SH-SY5Y (cell line): ENCODE measurements around the gene PIP4K2B.

Experiments used
- GATA2 ChIP-seq: IDR thresholded peaks from 2 replicates; pipeline ENCODE4 v1.6.1; 2011; ENCODE audit warnings: mild to moderate bottlenecking, low read depth, low read length
- GATA3 ChIP-seq: IDR thresholded peaks from 2 replicates; pipeline ENCODE4 v1.6.1; 2011; ENCODE audit warnings: low read depth, mild to moderate bottlenecking, low read length, moderate library complexity

The PIP4K2B gene

DNA sequence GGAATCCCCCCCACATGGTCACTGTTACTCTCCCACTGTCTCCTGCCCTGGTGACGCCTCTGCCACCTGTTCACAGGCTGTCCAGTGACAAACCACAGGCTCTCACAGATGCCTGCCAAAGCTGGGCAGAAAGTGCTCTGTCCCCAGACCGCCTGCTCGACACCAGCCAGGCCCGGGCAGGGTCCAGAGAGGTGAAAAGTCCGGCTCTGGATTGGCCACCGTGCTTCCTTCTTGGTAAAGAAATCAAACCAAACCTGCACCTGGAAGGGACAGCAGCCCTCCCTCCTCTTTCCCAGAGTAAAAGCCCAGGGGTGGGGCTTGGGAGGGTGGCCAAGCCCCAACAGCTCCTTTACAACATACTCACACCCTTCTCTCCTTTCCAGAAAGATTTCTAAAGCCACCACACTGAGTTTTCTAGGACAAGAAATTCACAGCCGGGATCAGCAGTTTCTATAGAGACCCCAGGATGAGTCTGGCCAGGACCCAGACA is 57.4 kb downstream of the PIP4K2B start:
- TF ChIP-seq GATA3 (no peak), GATA2 (no peak)

DNA sequence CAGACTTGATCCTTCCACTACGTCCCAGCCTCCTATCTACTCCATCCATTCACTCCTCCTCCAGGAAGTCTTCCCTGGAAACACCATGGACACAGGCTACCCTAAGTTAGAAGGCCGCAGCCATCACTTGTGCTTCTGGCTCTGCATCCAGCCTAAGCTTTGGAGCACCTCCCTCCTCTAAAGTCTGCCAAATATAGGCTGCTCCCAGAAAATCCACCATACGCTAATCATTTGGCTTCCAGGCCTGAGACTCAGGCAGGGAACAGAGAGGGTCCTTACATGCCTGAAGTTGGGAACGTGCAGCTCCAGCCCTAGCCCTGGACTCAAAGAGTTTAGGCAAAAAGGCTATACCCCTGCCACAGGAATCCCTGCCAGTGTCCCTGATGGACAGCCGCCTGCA is 57.9 kb downstream of the PIP4K2B start:
- TF ChIP-seq GATA2 (no peak), GATA3 (no peak)

DNA sequence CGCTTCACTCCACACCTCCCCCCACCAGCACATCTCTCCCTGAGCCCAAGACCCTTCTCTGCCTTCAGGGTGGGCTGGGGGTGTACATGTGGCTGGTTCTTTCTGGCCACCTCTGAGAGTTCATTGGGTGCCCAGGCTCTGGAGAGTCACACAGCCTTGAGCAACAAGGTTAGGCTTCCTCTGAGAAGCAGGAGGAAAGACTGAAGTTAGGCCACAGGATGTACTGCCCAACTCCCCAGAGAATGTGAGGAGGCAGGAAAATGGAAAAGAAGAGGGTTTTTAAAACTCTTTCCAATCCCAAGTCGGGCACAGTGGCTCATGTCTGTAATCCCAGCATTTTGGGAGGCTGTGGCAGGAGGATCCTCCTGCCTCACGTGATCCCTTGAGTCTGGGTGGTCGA is 58.5 kb downstream of the PIP4K2B start:
- TF ChIP-seq GATA3, result no peak
- TF ChIP-seq GATA2, result no peak

DNA sequence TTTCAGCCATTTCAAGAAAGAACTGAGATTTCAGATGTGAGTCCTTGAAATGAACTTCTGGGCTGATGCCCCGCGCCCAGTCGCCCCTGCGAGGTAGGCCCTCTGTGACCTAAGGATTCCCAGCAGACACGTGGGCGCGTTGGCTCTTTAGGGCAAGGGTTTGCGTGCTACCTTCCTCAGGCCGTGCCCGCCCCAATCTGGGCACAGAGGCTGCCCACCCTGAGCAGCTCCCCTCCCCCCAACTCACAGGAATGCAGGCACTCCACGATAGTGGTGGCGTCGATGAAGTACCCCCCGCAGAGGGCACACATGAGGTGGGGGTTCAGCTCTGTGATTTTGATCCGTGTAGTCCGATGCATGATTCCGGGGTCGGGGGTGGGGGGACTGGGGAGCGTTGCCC is 59.3 kb downstream of the PIP4K2B start:
- TF ChIP-seq GATA3, result no peak
- no peak for TF ChIP-seq GATA2

DNA sequence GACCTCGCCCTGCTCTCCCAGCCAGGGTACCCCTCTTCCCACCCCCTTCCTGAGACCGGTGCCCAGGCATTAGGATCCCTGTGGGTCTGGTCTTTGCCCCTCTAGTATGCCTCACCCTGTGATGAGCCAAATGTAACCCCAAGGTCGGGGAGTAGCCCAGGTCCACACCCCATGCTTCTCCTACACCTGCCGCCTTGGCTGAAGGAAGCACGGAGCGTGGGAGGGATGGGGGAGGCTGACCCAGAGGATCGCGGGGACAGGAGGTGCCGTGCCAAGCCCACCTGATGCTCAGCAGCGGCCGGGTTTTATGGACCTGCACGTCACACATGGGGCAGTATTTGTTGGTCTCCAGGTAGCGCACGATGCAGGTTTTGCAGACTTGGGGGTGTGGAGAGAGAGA is 60.1 kb downstream of the PIP4K2B start:
- TF ChIP-seq GATA3, result no peak
- TF ChIP-seq GATA2, result no peak

DNA sequence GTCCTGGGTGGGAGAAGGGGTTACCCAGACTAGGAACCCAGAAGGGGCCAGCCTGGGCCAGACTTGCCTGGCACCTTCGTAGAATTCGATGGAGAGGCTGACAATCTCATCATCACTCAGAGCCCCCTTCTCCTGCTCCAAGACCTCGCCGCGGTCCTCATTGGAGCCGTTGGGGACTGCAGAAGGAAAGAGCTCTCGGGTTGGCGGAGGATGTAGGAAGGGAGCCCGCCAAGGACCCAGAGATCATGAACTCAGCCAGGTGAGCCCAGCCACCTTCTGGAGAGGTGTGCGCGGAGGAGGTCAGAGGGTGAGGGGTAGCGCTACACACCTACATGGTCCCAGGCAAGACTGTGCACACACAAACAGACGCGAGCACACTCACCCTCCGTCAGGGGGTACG is 60.7 kb downstream of the PIP4K2B start:
- no peak for TF ChIP-seq GATA2
- TF ChIP-seq GATA3, result no peak

DNA sequence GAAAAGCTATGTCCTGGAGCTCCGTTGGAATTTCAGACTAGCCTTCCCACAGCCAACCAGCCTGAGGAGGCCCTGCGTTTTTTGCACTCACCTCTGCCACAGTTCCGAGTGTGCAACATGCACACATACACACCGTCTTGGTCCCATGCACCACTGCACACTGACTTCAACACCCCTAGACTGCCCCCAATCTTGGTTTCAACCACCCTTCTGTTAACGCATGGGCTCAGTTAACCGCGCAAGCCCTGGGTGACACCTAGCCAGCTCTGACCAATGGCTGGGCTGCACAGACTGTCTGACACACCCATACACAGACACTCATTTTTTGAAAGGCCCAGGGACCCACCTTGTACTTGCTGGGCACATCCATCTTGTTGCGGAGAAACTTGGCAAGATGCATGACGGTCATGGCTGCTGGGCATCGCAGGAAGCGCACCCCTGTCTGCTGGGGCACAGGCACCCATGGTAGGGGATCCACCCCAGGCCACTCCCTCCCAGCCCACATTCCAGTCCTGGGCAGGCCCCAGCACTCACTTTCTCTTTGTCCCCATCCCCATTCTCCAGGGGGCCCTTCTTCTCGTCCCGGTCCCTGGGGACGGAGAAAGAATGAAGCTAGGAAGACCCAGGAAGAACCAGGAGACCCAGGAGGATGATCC is 61.2 kb downstream of the PIP4K2B start:
- no peak for TF ChIP-seq GATA2
- no peak for TF ChIP-seq GATA3

DNA sequence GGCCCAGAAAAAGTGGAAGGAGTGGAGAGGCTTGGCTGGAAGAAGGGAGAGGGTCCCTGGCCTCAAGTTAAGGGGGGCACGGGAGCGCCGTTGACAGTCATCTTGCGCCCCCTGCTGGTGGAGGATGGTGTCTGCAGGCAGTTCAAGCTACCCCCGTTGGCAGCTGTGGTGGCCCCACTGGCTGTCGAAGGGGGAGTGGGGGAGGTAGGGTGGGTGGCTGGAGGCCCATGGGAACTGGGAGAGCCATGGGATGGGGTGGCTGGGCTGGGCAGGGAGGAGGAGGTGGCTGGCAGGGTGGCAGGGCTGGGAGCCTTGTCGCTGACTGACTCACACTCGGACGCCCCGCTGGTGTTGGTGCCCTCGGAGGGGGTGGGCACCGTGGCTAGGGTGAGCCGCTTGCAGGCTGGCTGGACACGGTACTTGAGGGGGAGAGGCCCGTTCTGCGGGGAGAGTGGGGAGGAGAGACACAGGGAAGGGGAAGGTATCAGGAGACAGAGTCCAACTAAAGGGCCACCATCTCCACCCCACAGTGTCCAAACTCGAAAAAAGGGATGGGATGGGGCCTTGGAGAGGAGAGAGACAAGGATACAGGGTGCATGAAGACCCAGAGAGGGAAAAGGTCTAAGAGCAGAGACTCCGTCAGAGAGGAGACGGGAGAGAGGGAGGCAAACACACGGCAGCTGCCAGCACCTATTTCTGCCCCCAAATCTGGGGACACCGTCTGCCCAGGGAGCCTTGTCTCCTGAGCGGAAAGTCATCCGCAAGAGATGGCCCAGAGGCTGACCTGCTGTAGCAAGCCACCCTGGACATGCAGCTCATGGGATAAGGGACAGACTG is 64.0 kb downstream of the PIP4K2B start:
- TF ChIP-seq GATA2, result no peak
- TF ChIP-seq GATA3, result no peak

DNA sequence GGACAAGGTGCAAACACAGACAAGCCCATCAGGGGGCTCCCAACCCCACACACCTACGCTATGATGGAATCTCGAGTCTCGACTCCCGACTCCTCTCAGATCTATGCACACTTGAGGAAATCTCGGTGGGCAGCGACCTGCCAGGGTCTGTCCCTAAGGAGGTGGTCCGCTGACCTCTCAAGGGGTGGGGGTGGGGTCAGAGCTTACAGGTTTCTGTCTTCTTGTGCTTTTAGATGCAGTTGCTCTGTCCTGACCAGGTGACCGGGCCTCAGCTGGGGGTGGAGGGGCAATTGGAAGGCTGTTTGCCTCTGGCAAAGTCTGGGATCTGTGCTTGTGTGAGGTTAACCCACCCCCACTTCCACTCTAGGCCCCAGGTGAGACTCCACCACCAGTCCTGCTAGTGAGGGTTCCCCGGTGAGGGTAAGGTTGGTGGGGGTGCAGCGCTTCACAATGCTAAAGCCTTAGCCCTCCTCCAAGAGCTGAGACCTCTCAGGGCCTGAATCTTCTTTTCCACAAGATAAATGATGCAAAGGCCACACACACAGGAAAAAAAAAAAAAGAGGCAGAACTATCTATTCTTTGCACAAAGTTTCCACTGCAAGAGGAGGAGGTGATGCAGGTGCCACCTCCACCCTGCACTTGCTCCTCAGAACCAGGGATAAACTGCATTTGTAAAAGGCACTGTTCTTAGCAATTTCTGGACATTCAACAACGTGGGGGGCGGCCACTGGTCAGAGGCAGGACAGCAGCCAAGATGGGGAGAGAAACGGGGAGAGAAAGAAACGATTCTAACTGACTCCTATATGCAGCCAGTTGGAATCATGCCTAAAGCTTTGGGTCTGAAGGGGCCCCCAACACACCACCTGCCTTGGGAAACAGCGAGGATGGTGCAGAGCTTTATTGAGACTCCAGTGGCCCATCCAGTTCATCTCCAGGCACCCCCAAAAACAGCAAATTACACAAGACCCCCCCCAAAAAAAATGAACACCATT is 65.1 kb downstream of the PIP4K2B start:
- TF ChIP-seq GATA2, result no peak
- no peak for TF ChIP-seq GATA3

DNA sequence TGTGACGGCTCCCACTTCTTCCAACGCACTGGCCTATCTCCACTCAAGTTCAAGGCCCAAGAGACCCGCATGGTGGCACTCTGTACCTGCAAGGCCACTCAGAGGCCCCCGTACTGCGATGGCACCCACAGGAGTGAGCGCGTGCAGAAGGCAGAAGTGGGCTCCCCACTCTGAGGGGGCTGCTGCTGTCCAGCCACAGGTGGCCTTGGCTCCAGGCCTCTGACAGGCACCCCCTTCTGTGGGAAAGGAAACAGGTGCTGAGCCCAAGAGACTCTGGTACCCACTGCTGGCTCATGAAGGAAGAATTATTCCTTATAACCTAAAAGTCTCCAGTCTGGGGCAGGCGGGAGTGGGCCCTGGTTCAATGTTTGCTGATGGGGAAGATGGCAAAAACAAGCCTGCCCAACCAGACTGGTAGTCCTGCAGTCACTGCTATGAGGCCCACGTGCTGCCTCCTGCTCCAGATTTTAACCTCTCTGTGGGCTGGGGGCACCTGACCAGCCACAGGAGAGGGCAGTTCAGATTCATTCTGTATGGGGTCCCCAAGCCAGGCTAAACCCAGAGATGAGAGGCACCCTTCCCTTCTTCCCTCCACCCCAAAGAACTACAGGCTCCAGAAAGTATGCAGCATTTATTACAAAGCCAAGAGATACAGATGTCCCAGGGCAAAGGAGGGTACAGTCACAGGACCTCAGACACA is 65.9 kb downstream of the PIP4K2B start:
- no peak for TF ChIP-seq GATA3
- TF ChIP-seq GATA2, result no peak

DNA sequence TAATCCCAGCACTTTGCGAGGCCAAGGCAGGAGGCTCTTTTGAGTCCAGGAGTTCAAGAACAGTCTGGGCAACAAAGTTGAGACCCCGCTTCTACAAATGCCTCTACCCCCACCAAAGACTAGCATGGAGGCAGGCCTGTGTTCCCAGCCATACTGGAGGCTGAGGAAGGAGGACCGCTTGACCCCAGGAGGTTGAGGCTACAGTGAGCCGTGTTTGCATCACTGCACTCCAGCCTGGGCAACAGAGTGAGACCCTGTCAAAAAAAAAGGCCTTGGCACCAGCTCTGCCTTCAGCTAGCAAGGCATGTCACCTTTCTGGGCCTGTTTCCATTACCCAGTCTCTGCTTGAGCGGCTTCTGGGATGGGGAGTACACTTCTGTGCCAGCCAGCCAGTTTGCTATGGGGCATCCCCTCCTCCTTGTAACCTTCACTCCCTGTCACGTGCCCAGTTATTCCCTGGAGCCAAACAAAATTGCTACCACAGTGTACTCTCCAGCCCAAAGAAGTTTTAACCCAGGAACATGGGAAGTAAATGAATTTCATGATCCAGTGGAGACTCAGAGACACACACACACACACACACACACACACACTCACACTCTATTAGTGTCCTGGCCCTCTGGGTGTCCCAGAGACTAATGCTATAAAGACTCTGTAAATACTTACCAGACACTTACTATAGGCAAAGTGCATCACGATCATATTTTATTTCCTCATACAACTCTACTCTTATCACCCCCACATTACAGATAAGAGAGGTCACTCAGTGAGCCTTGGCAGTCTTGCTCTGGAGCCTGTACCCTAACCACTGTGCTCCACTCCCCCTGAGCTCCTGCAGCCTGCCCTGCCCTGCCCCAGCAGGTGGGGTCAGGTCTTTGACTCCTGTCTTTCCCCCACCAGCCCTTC is 66.7 kb downstream of the PIP4K2B start:
- TF ChIP-seq GATA3 (no peak), GATA2 (no peak)

DNA sequence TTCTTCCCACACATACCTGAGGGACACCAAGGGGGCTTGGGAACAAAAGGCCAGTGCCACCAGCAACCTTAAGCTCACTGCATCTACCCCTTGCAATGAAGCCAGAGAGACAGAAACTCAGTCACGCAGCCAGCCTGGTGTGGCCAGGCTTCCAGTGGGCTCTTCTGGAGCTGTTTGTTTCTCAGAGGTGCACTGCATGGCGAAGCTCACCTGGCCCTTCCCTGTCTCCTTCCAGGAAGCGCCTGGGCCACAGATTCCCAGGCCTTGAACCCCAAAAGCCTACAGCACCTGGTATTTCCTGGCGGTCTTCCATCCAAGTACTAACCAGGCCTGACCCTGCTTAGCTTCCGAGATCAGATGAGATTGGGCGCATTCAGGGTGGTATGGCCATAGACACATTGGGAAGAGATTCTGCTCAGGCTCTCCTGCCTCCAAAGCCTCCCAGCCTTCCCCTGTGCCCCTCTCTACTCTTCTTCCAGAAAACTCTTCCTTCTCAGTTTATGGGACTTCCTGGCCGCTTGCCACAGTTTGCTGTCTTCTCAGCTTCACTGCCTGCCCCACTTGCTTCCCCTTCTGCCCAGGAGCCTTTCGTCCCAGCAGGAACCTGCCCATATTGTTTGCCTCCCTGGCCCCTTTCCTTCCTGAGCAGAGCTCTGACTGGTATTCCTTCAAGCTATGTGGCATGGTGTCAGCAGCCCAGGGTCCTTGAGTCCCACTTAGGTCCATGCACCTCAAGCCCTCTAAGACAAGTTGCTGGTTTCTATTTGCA is 67.6 kb downstream of the PIP4K2B start:
- TF ChIP-seq GATA2 (no peak), GATA3 (no peak)
